GM12874 (cell line): ENCODE data around the gene LIX1L.

Source experiments
- CTCF ChIP-seq: IDR thresholded peaks from 2 replicates; pipeline ENCODE4 v1.5.1; 2011; ENCODE audit warnings: low read depth, mild to moderate bottlenecking, control low read depth, low read length, moderate library complexity; ENCODE audit not compliant: insufficient read depth

Gene LIX1L

GRCh38 chr1:145953861-145954260, 4.0 kb downstream of the LIX1L start:
- TF ChIP-seq CTCF = no peak

GRCh38 chr1:145952903-145953302, 4.9 kb downstream of the LIX1L start:
- TF ChIP-seq CTCF = no peak

- TF ChIP-seq CTCF = no peak
Measured at GRCh38 chr1:145951526-145951925, 6.3 kb downstream of the LIX1L start.

- no peak for TF ChIP-seq CTCF
Measured at GRCh38 chr1:145949219-145949618, 8.6 kb downstream of the LIX1L start.

DNA sequence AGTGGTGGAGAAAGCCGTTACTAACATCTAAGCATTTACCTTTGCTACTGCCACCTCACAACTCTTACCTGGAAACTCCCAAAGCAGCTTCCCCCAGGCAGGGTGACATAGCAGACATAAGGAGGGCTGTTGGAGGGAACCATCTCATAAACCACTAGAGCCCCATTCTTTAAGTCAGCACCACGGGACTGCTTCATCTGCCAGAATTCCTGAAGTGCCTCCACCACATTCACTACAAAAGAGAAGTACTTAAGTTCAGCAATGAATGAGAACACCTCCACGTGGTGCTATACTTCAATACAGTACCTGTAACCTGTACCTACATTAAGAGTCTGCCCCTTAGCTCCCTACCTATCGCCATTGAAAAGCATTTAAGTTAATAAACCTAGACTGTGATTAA, 10.3 kb downstream of the LIX1L start:
- TF ChIP-seq CTCF = no peak

GRCh38 chr1:145946477-145946986, 11.3 kb downstream of the LIX1L start:
- no peak for TF ChIP-seq CTCF

- TF ChIP-seq CTCF = no peak
Measured at GRCh38 chr1:145944532-145944931, 13.3 kb downstream of the LIX1L start.

DNA sequence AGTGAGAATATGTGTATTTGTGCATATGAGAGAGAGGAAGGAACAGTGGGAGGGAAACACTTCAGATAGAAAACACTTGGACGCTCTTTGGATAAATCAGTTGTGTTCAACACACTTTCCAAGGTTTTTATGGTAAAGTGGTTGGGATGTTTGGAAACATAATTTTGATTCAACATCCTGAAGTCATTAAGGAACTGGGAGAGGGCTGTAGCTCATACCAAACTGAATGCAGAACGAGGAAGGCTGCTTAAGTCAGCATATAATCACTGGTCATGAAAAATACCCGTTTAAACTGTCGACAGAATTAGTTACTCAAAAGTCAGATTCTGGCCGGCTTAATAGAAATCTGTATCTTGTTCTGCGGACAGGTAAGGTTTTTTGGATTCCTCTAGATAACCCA, 14.9 kb downstream of the LIX1L start:
- no peak for TF ChIP-seq CTCF
